Measurements from ENCODE around the gene AP5M1.

DNA sequence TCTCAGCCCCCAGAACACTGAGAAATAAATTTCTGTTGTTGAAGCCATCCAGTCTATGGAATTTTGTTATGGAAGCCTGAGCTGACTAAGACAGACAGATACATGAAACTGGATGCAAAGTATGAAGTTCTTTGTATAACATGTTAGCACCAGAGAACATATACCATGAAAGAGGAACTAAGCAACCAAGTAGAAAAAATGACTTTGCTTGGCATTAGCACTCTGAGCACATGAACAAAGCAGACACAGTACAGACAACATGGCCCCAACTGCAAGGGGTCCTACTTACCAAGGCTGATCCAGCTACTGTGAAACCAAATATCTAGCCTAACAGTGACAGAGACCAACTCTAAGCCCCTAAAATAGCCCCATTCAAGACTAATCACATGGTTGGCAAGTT lies 13.9 kb upstream of the AP5M1 start:
- TF ChIP-seq, protein P1, sequence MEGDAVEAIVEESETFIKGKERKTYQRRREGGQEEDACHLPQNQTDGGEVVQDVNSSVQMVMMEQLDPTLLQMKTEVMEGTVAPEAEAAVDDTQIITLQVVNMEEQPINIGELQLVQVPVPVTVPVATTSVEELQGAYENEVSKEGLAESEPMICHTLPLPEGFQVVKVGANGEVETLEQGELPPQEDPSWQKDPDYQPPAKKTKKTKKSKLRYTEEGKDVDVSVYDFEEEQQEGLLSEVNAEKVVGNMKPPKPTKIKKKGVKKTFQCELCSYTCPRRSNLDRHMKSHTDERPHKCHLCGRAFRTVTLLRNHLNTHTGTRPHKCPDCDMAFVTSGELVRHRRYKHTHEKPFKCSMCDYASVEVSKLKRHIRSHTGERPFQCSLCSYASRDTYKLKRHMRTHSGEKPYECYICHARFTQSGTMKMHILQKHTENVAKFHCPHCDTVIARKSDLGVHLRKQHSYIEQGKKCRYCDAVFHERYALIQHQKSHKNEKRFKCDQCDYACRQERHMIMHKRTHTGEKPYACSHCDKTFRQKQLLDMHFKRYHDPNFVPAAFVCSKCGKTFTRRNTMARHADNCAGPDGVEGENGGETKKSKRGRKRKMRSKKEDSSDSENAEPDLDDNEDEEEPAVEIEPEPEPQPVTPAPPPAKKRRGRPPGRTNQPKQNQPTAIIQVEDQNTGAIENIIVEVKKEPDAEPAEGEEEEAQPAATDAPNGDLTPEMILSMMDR (IDR thresholded peaks at IDR 0.05) = no peak
- TF ChIP-seq POLR2A (IDR thresholded peaks at IDR 0.05) = no peak
